ENCODE measurements around the gene MFSD6.
A peak's percentile ranks its signal among the peaks of the same experiment; 100 is the strongest.

Gene MFSD6

DNA sequence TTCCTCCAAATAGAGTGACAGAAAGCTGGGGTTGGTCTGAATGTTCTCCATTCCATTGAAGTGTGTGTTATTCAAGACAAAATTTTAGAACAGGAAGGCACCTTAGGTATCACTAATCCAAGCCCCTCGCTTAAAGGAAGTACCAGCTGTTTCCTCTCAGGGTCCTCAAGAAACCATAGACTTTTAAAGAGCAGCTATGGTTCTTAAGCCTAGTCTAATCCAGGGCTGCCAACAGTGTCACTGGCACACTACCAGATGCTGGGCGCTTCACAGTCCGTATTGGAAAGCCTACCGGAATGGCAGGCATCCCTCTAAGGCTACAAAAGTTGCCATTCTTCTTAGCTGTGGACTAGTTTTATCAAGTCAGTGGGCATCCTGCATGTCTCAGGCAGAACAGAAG, 124.4 kb downstream of the MFSD6 start:
- no peak for DNase-seq (ENCODE audit: low spot score)

DNA sequence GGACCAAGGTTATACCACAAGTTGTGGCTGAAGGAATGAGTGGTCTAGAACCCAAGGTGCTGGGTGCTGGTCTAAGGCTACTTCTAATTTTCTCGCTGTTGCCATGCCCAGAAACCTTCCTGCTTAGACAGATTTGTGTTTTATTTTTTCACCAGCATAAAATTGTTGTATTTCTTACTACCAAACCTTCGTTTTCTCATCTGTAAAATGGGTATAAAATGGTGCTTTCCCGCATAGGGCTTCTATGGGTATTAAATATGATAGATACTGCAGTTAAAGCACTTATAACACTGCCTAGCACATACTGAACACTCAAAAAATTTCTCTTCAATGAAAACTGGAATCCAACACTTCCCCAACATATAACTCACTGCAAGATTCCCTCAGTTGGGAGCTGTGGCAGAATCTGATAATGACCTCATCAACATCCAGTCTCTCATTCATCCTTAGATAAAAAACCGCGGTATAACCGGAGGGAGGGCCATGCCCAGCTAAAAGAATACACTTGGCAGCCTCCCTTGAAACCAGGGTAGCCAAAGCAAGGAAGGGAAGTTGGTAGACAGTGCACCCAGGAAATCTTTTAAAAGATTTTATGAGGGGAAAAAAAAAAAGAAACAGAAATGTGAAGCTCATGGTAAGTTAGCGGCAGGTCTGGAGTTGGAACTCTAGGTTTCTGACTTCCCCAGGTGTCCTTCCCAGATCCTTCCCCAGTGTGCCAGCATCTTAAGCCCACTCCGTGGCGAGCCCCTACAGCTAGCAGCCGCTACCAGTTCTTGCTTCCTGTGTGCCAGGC, 125.2 kb downstream of the MFSD6 start:
- no peak for DNase-seq (ENCODE audit: low spot score)

DNA sequence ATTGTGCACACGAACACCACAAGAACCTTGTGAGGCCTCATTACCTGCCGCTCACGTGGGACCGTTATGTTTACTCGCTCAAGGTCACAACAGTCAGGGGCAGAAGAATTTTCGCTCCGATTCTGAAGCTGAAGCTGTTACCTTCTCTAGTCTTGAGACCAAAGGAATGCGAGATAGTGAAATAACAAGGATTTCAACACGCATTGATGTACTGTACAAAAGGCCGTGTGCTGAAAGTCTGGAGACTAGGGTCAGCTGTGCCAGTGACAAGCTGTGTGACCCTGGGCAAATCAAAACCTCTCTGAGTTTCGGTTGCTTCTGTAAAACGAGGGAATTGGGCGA, 125.8 kb downstream of the MFSD6 start:
- DNase-seq (ENCODE audit: low spot score), result peak; percentile 62

DNA sequence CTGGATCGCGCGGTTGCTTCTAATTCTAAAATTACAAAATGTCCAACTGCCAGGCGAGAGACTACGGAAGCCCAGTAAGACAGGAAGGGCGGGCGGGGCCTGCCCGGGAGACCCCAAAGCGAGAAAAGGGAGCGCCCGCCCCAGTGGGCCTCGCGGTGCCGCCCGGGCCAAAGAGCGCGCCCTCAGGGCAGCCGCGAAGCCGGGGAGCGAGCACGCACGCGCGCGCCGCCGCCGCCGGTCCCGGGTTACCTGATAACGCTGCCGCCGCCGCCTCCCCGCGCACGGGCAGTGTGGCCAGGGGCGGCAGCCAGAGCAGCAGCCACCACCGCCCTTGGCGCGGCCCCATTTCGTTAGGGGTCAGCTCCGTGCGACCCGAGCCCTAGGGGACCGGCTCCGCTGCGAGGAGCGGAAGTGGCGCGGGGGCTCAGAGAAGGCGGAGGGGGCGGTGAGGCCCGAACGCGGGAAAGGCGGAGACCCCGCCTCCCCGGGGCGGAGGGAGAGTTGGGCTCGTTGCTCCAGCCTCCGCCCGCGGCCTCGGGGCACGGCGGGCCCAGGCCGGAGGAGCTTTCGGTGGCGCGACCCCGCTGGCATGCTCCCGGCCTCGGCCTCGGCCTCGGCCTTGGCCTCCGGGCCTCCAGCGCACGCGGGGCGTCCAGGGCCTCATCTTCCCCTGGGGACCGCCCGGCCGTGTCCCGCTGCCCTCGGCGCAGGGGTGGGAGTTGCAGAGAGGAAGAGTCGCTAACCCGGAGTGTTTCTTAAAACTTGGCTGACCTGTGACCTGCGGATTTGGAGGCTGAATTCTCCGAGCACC, 126.4 kb downstream of the MFSD6 start, which contains the start of gene NEMP2:
TSS of gene NEMP2 (minus strand) at position 413 of the 811 bp plus-strand sequence. CDS start at position 346, 67 bp downstream.
- peak; percentile 75 for DNase-seq (ENCODE audit: low spot score)

DNA sequence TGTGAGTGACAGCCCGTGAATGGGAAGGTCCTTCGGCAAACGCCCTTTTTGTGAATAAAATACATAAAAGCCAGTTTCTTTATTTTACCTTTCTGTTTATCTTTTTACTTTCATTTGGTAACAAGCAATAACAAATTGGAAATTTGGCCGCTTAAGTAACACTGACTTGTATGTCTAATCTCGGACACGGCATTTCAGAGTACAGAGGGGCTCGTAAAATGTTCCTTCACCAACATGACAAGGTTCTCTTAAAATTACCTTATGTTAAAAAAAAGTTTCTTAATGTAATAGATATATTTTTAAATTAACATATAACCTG, 126.9 kb downstream of the MFSD6 start:
- DNase-seq (ENCODE audit: low spot score), result no peak

DNA sequence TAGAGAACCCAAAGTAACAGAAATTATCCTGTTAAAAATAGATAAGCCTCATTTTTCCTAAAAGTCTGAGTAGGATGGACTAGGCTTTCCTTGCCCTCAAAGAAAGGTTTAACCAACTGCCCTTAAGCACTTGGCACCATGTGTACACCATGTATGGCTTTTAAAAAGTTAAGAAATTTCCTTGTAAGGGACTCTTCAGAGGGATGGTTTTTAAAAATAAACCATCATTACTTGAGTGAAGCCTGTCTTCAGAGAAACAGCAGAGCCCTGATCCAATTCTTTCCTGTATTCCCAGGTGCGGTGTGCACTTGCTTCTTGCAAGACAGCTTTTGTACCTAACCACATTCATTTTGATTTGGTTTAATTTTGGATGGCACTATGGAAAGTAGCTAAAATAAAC, 127.4 kb downstream of the MFSD6 start:
- DNase-seq (ENCODE audit: low spot score), result no peak

DNA sequence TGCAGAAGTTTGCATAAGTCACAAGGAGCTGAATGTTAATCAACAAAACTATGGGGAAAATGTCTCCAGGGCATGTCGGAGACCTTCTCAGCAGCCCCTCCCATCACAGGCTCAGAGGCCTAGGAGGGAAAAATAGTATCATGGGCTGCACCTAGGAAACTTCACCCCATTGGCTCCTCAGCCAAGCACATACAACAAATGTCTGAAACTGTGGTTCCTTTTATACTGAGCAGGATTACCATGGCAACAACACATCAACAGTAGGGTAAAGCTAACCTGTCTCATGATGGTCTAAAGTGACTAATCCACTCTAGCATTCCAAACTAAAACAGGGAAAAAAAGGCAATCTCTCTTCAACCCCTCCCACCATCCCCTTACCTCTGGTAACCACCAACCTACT, 129.6 kb downstream of the MFSD6 start:
- peak; percentile 43 for DNase-seq (ENCODE audit: low spot score)

DNA sequence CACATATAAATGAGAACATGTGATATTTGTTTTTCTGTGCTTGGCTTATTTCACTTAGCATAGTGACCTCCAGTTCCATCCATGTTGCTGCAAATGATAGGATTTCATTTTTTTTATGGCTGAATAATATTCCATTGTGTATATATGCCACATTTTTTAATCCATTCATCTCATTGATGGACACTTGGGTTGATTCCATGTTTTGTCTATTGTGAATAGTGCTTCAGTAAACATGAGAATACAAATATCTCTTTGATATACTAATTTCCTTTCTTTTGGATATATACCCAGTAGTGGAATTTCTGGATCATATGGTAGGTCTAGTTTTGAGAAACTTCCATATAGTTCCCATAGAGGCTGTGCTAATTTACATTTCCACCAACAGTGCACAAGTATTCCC, 130.0 kb downstream of the MFSD6 start:
- no peak for DNase-seq (ENCODE audit: low spot score)

DNA sequence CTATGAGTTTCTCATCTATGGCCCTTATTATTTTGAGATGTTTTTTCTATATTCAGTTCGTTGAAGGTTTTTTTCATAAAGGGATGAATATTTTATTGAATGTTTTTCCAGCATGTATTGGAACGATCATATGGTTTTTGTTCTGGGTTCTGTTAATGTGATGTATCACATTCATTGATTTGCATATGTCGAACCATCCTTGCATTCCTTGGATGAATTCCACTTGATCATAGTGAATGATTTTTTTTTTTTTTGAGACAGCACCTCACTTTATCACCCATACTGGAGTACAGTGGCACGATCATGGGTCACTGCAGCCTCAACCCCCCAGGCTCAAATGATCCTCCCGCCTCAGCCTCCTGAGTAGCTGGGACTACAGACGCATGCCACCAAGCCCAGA, 131.9 kb downstream of the MFSD6 start:
- no peak for DNase-seq (ENCODE audit: low spot score)

DNA sequence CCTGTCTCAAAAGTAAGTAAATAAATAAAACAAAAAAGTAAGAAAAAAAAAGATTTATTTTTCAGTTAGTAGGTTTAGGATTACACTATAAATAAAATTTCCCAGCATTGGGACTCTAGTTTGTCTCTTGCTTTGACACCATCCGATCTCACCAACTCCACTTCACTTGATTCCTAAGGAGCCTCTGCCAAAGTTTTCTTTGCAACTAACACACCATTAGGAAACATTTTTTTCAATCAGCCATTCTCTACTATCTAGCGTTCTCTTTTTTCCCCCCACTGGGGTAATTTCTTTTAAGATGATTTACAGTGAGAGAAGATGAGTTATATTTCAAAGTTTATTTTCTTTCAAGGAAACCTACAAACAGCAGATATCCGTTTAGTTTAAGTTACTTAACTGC, 136.9 kb downstream of the MFSD6 start:
- no peak for DNase-seq (ENCODE audit: low spot score)

DNA sequence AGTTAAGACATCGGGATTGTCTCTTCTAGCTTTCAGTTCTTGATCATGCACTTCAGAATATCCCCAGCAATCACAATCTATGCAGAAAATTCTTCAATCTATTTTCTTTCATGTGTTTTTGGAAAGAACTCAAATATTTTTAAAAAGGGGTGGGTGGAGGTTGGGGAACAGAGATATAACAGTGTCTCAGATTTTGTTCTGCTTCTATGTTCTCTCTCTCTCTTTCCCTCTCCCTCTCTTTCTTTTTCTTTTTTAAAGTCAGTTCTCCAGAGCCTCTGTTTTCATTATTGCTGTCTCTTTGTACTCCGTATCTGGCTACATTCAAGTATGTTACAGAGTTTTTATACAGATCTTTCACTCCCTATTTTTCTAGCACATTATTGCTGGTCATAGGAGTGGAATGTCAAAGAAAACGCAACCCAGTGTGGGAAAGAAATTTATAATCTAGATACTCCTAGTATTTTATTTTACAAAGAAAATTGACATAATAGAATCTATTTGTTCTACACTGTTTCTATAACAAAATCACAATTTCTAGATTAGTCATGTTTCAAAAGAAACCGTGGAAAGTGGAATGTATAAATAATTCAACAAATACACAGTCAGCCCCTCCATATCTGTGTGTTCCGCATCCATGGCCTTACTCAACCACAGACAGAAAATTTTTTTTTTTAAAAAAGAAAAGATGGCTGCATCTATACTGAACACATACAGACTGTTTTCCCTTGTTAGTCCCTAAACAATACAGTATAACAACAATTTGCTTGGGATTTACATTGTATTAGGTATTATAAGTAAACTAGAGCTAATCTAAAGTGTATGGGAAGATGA, 137.6 kb downstream of the MFSD6 start:
- DNase-seq (ENCODE audit: low spot score), result no peak

DNA sequence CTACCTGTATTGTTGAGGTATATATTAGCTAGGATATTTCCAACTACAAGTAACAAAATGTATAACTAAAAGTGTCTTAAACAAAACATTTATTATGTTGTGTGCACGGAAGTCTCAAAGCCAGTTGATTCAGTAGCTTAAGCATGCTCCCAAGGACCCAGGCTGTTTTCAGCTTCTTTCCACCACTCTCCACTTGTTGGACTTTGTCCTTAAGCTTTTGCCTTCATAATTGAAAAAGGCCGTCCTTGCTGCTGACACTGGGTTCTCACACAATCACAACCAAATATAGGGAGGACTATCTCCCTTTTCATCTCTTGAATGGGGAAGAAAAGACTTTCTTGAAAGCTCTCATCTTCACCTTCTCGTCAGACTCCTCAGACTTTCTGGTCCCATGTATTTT, 138.6 kb downstream of the MFSD6 start:
- DNase-seq (ENCODE audit: low spot score), result no peak

DNA sequence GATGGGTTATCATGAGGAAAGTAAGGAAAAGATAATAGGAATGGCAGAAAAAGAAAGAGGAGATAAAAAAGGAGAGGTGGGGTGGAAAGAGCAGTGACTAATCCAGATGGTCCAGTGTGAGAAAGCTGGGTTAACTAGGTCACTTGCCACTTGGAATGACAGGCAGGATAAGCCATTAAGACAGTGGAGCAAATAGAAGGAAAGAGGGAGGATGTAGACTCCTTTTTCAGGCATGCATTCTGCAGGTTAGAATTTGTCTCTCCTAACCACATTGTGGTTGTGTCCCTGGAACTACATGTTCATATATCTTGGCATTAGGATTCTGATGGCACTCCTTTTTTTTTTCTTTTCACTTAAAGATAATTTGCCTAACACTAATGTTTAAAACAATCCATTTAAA, 139.7 kb downstream of the MFSD6 start:
- no peak for DNase-seq (ENCODE audit: low spot score)

DNA sequence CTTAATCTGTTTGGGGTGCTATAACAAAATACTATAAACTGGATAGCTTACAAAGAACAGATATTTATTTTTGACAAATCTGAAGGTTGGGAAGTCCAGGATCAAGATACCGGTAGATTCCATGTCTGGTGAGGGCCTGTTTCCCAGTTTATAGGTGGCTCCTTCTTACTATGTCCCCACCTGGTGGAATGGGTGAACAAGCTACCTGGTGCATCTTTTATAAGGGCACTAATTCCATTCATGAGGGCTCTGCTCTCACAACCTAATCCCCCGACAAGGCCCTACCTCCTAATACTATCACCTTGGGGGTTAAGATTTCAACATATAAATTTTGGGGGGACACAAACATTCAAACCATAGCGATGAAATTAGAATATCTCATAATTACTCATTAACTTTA, 142.0 kb downstream of the MFSD6 start:
- DNase-seq (ENCODE audit: low spot score), result no peak

All from CD4-positive, alpha-beta T cell treated with Interleukin-2 at 100 ng/mL for 4 hours (primary cell).